NCI-H1092 treated with DMSO at 0.1 percent for 48 hours (cell line): Measurements from ENCODE around the gene CDCA3.

Experiments
- DNase-seq: peaks from one replicate; lab custom pipeline; 2025; lab: John Stamatoyannopoulos, UW

Gene CDCA3

GRCh38 chr12:6832125-6832524 lies 19.0 kb downstream of the CDCA3 start:
- no peak for DNase-seq

- no peak for DNase-seq
These were observed 19.6 kb downstream of the CDCA3 start for GRCh38 chr12:6831450-6831995.

GRCh38 chr12:6830999-6831398 lies 20.1 kb downstream of the CDCA3 start:
- DNase-seq, result no peak

DNA sequence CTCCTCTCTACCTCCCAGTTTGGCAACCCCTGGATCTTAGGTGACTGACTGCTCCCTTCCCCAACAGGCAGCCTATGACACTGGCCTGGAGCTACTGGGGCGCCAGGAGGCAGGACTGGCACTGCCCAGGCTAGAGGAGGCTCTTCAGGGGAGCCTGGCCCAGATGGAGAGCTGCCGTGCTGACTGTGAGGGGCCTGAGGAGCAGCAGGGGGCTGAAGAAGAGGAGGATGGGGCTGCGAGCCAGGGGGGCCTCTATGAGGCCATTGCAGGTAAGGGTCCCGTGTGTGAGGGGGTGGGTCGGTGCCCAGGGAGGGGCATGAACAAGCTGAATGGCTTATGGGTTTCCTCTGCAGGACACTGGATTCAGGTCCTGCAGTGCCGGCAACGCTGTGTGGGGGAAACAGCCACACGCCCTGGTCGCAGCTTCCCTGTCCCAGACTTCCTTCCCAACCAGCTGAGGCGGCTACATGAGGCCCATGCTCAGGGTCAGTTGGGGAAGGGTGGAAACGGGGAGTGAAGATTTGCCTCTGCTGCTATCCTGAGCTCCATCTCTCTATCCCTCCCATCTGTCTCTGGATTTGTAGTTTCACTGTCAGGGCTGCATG lies 20.7 kb downstream of the CDCA3 start:
- no peak for DNase-seq

GRCh38 chr12:6829536-6830220 lies 21.4 kb downstream of the CDCA3 start:
- DNase-seq, result peak; percentile 32

DNA sequence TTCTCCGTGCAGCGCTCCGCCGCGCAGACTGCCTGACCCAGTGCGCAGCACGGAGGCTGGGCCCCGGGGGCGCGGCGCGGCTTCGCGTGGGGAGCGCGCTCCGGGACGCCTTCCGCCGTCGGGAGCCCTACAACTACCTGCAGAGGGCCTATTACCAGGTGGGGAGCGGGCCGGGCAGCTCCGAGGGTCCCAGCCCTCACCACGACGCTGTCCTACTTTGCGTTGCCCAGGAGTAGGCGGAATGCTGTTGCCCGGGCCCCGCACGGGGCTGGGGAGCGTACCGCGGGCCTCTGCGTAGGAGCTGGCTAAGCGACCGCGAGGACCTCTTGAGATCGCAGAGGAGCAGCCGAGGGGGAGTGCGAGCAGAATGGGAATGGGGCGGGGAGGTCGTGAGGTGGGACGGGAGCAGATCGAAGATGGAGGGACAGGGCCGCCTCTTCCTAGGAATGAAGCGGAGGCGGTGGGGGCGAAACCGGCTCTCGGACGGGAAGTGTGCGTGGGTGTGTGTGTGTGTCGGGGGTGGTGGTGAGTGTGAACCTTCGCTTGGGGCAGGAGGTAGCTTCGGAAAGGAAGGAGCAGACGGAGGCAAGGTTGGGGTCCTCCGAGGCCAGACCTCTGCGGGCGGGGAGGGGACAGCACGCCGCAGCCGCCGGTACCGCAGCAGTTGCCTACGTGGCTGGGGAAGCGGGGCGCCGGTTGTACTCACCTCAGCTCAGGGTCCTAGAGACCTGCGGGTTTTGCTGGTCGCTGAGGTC lies 22.1 kb downstream of the CDCA3 start:
- DNase-seq, result peak; percentile 33

DNA sequence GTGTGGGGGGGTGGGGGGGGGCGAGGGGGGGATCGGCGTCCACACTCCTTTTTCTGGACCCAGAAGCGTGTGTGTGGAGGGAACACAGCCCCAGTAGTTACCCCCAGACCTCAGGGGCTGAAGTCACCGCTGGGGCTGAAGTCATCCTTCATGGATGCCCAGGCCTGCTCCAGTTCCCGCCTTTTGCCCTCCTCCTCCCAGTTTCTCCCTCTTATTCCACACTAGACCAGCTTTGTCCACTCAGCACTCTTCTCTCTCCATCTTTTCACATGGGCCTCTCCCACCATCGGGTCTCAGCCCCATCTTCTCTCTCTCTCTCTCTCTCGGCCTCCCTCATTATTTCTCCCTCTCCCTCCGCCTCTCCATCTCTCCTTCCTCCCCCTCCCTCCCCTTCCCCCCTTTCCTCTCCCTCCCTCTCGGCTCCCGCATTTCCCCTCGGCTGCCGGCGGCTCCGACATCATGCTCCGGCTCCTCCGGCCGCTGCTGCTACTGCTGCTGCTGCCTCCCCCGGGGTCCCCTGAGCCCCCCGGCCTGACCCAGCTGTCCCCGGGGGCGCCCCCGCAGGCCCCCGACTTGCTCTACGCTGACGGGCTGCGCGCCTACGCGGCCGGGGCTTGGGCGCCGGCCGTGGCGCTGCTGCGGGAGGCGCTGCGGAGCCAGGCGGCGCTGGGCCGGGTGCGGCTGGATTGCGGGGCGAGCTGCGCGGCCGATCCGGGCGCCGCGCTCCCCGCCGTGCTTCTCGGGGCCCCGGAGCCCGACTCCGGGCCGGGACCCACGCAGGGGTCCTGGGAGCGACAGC lies 22.9 kb downstream of the CDCA3 start, which contains the start of gene P3H3:
Gene P3H3, plus strand, starts transcription at position 426 of the 799 bp plus-strand sequence. Its CDS starts 34 bp downstream, at position 460.
- peak; percentile 59 for DNase-seq

- DNase-seq, result peak; percentile 73
These were observed 23.6 kb downstream of the CDCA3 start for GRCh38 chr12:6827437-6827911.

DNA sequence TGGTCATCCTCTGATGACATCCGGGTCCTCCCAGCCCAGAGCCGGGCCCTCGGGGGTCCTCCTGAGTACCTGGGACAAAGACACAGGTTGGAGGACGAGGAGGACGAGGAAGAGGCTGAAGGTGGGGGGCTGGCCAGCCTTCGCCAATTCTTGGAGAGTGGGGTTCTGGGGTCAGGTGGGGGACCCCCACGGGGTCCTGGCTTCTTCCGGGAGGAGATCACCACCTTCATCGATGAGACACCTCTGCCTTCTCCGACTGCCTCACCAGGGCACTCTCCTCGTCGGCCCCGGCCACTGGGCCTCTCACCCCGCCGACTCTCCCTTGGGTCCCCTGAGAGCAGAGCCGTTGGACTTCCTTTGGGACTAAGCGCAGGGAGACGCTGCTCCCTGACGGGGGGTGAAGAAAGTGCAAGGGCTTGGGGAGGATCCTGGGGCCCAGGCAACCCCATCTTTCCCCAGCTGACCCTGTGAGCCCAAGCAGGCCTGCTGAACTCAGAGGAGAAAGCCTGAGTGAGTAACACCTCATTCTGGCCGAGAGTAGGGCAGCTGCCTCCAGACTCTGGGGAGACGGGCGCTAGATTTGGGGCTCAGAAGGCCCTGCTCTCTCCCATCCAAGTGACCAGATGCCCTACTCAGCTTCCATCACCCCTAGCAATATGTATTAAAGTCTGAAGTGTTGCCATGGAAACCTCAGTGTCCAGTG lies 24.2 kb downstream of the CDCA3 start:
- no peak for DNase-seq

DNA sequence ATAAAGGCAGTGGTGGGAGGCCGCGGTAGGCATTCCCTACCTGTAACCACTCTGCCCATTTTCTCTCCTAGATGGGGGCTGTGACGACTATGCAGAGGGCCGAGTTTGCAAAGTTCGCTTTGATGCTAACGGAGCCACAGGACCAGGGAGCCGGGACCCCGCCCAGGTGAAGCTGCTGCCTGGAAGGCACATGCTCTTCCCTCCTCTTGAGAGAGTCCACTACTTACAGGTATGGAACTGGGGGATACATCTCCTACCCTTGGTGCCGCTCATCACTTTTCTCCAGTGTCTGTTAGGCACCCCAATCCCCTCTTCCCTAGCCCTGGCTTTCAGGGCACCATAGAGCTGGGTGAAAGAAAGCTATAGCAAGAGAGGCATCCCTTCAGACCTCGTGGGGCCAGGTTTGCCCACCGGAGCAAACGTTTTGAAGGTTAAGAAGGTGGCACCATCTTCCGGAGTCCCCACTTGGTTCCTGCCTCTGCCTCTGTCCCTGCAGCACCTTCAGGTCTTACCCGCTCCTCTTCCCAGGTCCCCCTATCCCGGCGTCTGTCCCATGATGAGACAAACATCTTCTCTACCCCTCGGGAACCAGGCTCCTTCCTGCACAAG lies 24.9 kb downstream of the CDCA3 start:
- DNase-seq, result no peak

DNA sequence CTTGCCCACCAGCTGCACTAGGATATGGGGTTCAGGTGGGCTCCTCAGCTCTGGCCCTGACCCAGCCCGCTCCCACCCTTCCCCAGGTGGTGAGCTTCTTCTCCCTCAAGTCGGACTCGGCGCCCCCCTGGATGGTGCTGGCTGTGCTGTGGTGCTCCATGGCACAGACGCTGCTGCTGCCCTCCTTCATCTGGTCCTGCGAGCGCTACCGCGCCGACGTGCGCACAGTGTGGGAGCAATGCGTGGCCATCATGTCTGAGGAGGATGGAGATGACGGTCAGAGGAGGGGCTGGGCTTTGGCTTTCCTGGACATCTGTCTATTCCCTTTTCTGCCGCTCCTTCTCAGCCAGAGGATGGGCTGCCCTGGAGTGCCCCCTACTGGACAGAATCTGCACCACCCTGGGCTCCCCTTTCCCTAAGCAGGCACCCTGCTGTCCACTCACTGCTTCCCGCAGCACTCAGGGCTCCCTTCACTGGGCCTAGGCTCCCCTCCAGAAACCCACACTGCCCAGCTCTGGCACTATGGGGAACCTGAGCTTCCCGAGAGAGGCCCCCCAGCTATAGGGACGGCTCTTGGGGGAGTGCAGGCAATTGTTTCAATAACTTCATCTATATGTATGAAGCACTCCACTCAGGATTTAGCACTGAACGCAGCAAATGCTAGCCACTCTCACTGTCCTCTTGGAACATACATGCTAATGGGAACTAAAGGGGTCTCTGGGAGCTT lies 25.5 kb downstream of the CDCA3 start:
- DNase-seq, result peak; percentile 86

DNA sequence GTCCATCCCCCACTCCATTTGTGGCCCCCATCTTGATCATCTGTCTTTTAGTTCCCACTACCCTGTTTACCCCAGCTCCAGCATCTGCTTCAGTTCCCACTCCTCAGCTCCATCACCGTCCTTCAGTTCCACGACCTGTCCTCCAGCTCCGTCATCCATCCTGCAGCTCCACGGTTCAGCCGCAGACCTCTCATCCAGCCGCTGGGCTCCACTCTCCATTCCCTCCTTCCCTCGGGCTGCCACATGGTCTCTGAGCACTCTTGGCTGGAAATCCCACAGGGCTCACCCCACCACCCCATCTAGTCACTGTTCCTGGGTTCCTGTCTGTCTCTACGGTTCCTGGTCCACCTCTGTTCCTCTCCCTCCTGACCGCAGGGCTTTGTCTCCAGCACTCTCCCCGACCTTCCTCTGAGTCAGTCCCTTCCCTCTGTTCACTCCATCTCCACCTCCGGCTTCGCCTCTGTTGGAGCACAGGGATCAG lies 26.1 kb downstream of the CDCA3 start:
- no peak for DNase-seq

- no peak for DNase-seq
These were observed 26.9 kb downstream of the CDCA3 start for GRCh38 chr12:6824085-6824775.

DNA sequence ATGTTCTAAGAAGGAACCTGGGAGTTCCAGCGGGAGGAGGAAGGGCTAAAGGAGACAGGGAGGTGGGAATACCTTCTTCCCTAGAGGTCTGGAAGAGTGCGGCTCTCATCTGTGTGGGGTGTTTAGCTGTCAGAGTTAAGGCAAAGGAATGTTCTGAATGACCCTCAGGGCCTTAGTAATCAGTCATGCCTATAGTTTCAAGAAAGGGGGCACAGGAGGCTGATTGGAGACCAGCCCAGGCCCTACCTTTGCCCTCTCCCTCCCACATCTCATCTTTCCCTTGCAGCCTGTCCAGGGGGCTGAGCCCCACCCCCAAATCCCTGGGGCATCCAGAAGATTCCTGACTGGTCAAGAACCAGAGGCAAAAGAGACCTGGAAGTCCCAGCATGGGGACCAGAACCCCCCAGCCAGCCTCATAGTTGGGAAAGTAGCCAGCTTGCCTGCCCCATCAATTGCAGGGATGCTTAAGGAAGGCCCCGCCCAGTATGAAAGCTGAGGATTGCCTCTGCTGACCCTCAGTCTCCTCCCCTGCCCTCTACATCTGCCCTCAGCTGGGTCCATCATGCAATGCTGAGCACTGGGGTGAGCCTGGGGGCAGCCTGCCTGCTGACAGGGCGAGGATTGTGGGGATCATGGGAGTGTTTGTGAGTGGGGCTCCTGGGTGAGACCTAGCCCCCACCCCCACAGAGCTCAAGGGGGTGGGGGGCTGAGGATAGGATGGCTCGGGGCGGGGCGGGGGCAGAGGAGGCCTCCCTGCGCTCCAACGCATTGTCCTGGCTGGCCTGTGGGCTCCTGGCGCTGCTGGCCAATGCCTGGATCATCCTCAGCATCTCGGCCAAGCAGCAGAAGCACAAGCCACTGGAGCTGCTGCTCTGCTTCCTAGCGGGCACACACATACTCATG lies 27.7 kb downstream of the CDCA3 start:
- DNase-seq, result no peak

- DNase-seq, result no peak
These were observed 28.5 kb downstream of the CDCA3 start for GRCh38 chr12:6822426-6823135.

DNA sequence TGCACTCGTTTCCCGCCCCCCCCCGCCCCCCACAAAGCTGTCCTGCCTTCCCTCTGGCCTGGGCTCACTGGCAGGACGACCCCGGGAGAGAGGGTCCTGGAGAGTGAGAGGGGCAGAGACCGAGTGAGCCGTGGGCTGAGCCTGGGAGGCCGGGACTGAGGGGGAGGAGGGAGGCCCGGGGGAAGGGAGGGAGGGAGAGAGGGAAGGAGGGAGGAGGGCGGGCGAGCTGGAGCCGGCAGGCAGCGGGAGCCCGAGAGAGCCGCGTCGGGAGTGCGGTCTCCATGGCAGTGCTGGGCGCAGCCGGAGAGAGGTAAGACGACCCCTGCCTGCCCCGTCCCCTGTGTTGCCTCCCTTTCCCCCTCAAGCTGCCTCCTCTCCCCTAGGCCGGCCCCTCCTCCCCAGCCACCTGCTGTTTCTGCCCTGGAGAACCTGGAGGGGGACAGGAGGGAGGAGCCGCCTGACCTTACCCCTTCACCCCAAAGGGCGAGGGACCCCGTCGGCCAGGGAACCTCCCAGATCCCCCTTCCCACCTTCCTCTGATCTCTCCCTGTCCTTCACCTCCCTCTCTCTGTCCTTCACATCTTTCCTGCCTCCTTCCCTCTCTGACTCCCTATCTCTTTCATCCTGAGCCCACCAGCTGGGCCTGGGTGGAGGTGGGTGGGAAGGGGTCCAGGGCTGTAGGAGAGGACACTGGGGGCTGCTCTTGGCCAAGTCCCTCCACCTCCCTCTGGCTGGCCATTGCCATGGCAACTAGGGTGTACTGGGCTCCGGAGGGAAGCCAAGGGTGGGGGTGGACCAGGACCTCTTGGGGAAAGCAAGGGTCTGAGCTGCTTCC lies 29.3 kb downstream of the CDCA3 start, which contains the start of gene GPR162:
Gene GPR162, plus strand, starts transcription at position 231 of the 835 bp plus-strand sequence. CDS start 2,078 bp downstream, outside the sequence.
- DNase-seq, result peak; percentile 77
